PC-3 (cell line): ENCODE data around the gene MUC12. TPM values are rescaled to one million over a fixed set of nuclear protein-coding genes. Genes with fewer than 3 reads are reported as not detected.
"Not testable (repeated sequence)": the region's sequence is repeated elsewhere in the genome, so short reads cannot be mapped to it uniquely, and the experiment has no call there.

ENCODE experiments used
- ATAC-seq: fragments of 200-7000 bp; cut with Tn5 transposase; 2 replicates; pipeline ENCODE4 v1.9.1; 2020; ENCODE audit warnings: mild to moderate bottlenecking, moderate library complexity
- BruUV-seq: library from RNA; stranded (reverse); fragments of 400-500 nt; replicated peaks from 2 replicates; lab custom pipeline; 2021; lab: Mats Ljungman, UMichigan
- CTCF ChIA-PET: fragments of 300-600 bp; sonication (Branson Sonifier 250); formaldehyde crosslinking; loops from one replicate; lab custom pipeline; 2022; ENCODE audit warnings: antibody characterized with exemption; lab: Charles Lee
- POLR2A ChIA-PET: fragments of 300-600 bp; sonication (Branson Sonifier 250); formaldehyde crosslinking; loops from one replicate; lab custom pipeline; 2022; ENCODE audit warnings: antibody characterized with exemption; ENCODE audit not compliant: unreplicated experiment; lab: Charles Lee
- DNase-seq: peaks from one replicate; pipeline ENCODE4 v3.0.0-alpha.2; 2015
- H2AFZ ChIP-seq: fragments of 300-600 bp; sonication (generic); 2 replicates; pipeline ENCODE4 v1.6.0; 2016; ENCODE audit warnings: antibody characterized with exemption, low read length
- H3F3A ChIP-seq: fragments of 300-600 bp; sonication (generic); one replicate; pipeline ENCODE4 v1.6.0; 2017; ENCODE audit warnings: antibody characterized with exemption, low read length, control low read depth, mild to moderate bottlenecking; ENCODE audit not compliant: unreplicated experiment
- H3K27ac ChIP-seq: fragments of 300-600 bp; sonication (generic); 2 replicates; pipeline ENCODE4 v1.5.1; 2016; ENCODE audit warnings: mild to moderate bottlenecking, low read length
- H3K27me3 ChIP-seq: fragments of 300-600 bp; sonication (generic); 2 replicates; pipeline ENCODE4 v1.6.1; 2016; ENCODE audit warnings: low read length, mixed read lengths
- H3K36me3 ChIP-seq: fragments of 300-600 bp; sonication (generic); 2 replicates; pipeline ENCODE4 v1.6.1; 2016; ENCODE audit warnings: low read depth, mixed run types, low read length, mixed read lengths
- H3K4me1 ChIP-seq: fragments of 300-600 bp; sonication (generic); 2 replicates; pipeline ENCODE4 v1.5.1; 2016; ENCODE audit warnings: low read length; ENCODE audit not compliant: insufficient read depth
- H3K4me2 ChIP-seq: fragments of 300-600 bp; sonication (generic); 2 replicates; pipeline ENCODE4 v1.6.0; 2016; ENCODE audit warnings: low read length
- H3K4me3 ChIP-seq: fragments of 300-600 bp; sonication (generic); 2 replicates; pipeline ENCODE4 v1.5.1; 2016; ENCODE audit warnings: mild to moderate bottlenecking, low read length, mixed read lengths
- H3K79me2 ChIP-seq: fragments of 300-600 bp; sonication (generic); 2 replicates; pipeline ENCODE4 v1.6.1; 2017; ENCODE audit warnings: low read length, mixed read lengths
- H3K9ac ChIP-seq: fragments of 300-600 bp; sonication (generic); 2 replicates; pipeline ENCODE4 v1.6.0; 2016; ENCODE audit warnings: mild to moderate bottlenecking, low read length
- H3K9me2 ChIP-seq: fragments of 300-600 bp; sonication (generic); replicated peaks from 2 replicates; pipeline ENCODE4 v1.6.1; 2016; ENCODE audit warnings: mixed run types, low read length, mixed read lengths
- H3K9me3 ChIP-seq: fragments of 300-600 bp; sonication (generic); 2 replicates; pipeline ENCODE4 v1.6.1; 2016; ENCODE audit warnings: low read length, mixed read lengths
- H4K20me1 ChIP-seq: fragments of 300-600 bp; sonication (generic); 2 replicates; pipeline ENCODE4 v1.6.1; 2016; ENCODE audit warnings: low read length, mixed read lengths
- EZH2 ChIP-seq: fragments of 300-600 bp; sonication (generic); IDR thresholded peaks from one replicate; pipeline ENCODE4 v1.6.1; 2017; ENCODE audit warnings: antibody characterized with exemption, mild to moderate bottlenecking, low read length; ENCODE audit not compliant: unreplicated experiment
- EZH2phosphoT487 ChIP-seq: fragments of 300-600 bp; sonication (generic); IDR thresholded peaks from 2 replicates; pipeline ENCODE4 v1.6.1; 2018; ENCODE audit warnings: mild to moderate bottlenecking, antibody characterized with exemption, low read length, borderline replicate concordance
- intact Hi-C: fragments of 100-400 bp; cut with micrococcal nuclease; formaldehyde crosslinking; loops from 2 replicates; pipeline ENCODE4 v1.9.0; 2023
- total RNA-seq: library from RNA; depleted of rRNA; stranded (reverse); fragments of >200 nt; gene quantifications from 2 replicates; pipeline ENCODE4 v1.2.3, GENCODE V29; 2014
- TF ChIP-seq, protein P1 (sequence below): fragments of 300-600 bp; sonication (generic); conservative IDR thresholded peaks from 2 replicates; pipeline ENCODE4 v1.5.1; 2017; ENCODE audit warnings: antibody characterized with exemption, low read depth, mild to moderate bottlenecking, low read length

Gene MUC12
- total RNA-seq, 1 experiment from 2014 or later = 0.18 TPM

- no peak for ATAC-seq
- H3K9me2 ChIP-seq = no peaks in the 10 kb centered on the region
Observed at GRCh38 chr7:100933734-100934133, 35.6 kb upstream of the MUC12 start.

DNA sequence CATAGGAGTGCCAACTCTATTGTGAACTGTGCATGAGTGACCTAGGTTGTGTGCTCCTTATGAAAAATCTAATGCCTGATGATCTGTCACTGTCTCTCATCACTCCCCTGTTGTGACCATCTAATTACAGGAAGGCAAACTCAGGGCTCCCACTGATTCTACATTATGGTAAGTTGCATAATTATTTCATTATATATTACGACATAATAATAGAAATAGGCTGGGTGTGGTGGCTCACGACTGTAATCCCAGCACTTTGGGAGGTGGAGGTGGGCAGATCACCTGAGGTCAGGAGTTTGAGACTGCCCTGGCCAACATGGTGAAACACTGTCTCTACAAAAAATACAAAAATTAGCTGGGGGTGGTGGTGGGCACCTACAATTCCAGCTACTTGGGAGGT lies 34.0 kb upstream of the MUC12 start:
- H3K9me3 ChIP-seq, H3K9me2 ChIP-seq, POLR2A ChIA-PET, H3K27ac ChIP-seq, H4K20me1 ChIP-seq, BruUV-seq, H3K36me3 ChIP-seq, H3K27me3 ChIP-seq, intact Hi-C loops, H3F3A ChIP-seq, H3K4me1 ChIP-seq, H3K79me2 ChIP-seq, H3K4me3 ChIP-seq, H3K4me2 ChIP-seq, H3K9ac ChIP-seq, DNase-seq, ATAC-seq, H2AFZ ChIP-seq: not testable (repeated sequence)
- CTCF ChIA-PET = interaction anchor here (0.6 kb wide), 1 partner anchor 489 kb away, joined by 3 read pairs; no protein-coding TSS in a partner anchor

More at GRCh38 chr7:100933734-100934133, 35.6 kb upstream of the MUC12 start:
- no peak overlapping the region for H3K4me2 ChIP-seq
- no peaks in the 10 kb centered on the region for H3K79me2 ChIP-seq
- BruUV-seq = no TSS peak
- no peak for DNase-seq
- ChIA-PET CTCF (no interaction called here), POLR2A (no interaction called here)
- no peak overlapping the region for H2AFZ ChIP-seq
- no peaks in the 10 kb centered on the region for H3K9me3 ChIP-seq
- H3F3A ChIP-seq = no peaks in the 10 kb centered on the region
- H3K4me3 ChIP-seq = no peak overlapping the region
- H4K20me1 ChIP-seq = no peaks in the 10 kb centered on the region
- peaks cover 21% of the 10 kb centered on the region for H3K4me1 ChIP-seq
- no peak overlapping the region for H3K27ac ChIP-seq
- no peaks in the 10 kb centered on the region for H3K36me3 ChIP-seq
- H3K9ac ChIP-seq = no peak overlapping the region
- H3K27me3 ChIP-seq = no peaks in the 10 kb centered on the region
- intact Hi-C loops = no loop called here
- TF ChIP-seq EZH2phosphoT487 = no peak
- TF ChIP-seq, protein P1, sequence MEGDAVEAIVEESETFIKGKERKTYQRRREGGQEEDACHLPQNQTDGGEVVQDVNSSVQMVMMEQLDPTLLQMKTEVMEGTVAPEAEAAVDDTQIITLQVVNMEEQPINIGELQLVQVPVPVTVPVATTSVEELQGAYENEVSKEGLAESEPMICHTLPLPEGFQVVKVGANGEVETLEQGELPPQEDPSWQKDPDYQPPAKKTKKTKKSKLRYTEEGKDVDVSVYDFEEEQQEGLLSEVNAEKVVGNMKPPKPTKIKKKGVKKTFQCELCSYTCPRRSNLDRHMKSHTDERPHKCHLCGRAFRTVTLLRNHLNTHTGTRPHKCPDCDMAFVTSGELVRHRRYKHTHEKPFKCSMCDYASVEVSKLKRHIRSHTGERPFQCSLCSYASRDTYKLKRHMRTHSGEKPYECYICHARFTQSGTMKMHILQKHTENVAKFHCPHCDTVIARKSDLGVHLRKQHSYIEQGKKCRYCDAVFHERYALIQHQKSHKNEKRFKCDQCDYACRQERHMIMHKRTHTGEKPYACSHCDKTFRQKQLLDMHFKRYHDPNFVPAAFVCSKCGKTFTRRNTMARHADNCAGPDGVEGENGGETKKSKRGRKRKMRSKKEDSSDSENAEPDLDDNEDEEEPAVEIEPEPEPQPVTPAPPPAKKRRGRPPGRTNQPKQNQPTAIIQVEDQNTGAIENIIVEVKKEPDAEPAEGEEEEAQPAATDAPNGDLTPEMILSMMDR = no peak
- TF ChIP-seq EZH2 = no peak

- H3K9me2 ChIP-seq, BruUV-seq, H3K4me3 ChIP-seq, H2AFZ ChIP-seq, H3K27ac ChIP-seq, H3K4me1 ChIP-seq, H3K79me2 ChIP-seq, H3F3A ChIP-seq, H3K27me3 ChIP-seq, H3K9ac ChIP-seq, ATAC-seq, intact Hi-C loops, CTCF ChIA-PET, DNase-seq, POLR2A ChIA-PET, H3K4me2 ChIP-seq, H3K9me3 ChIP-seq, H3K36me3 ChIP-seq, H4K20me1 ChIP-seq: not testable (repeated sequence)
Observed at GRCh38 chr7:100936167-100936566, 33.2 kb upstream of the MUC12 start.
